Hindlimb muscle (tissue), 1 donor: ENCODE data around the gene CELA2B. TPM values are rescaled to one million over a fixed set of nuclear protein-coding genes. Genes with fewer than 3 reads are reported as not detected.
"Not testable (repeated sequence)": the region's sequence is repeated elsewhere in the genome, so short reads cannot be mapped to it uniquely, and the experiment has no call there.

Experiments
- DNase-seq: peaks from one replicate; pipeline ENCODE4 v3.0.0-alpha.2; 2013
- polyA plus RNA-seq: library from polyadenylated mRNA; unstranded; fragments of 120-200 nt; gene quantifications from one replicate; pipeline ENCODE4 v1.2.1, GENCODE V29; 2013; ENCODE audit not compliant: insufficient read length

The CELA2B gene
- polyA plus RNA-seq, 1 donor = 4.1 TPM

GRCh38 chr1:15445390-15446122 lies 30.3 kb upstream of the CELA2B start:
- DNase-seq = no peak

- no peak for DNase-seq
Observed at GRCh38 chr1:15446212-15446611, 29.7 kb upstream of the CELA2B start.

DNA sequence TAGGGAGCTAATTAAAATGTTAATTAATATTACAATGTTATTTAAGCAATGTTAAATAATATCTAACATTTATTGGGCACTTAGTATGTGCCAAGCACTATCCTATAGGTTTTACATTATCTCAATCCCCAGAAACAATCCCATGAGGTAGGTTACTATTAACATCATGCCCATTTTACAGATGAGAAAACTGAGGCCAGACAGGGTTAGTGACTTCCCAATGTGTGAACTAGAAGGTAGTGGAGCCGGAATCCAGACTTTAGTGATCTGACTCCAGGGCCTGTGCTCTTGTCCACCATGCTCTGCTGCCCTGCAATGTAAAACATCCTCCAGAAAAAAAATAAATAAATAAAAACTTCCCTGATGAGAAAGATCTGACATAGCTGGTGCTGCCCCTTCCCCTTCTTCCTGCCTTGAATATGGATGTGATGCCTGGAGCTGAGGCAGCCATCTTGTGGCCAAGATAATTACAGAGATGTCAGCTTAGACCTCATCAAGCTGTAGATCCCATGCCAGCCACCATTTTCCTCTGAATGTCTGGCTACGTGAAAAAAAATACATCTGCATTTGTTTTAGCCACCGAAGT lies 26.9 kb upstream of the CELA2B start:
- no peak for DNase-seq

- no peak for DNase-seq
Observed at GRCh38 chr1:15449567-15449966, 26.3 kb upstream of the CELA2B start.

- DNase-seq = no peak
Observed at GRCh38 chr1:15451014-15451722, 24.7 kb upstream of the CELA2B start.

- DNase-seq = no peak
Observed at GRCh38 chr1:15452216-15452615, 23.7 kb upstream of the CELA2B start.

DNA sequence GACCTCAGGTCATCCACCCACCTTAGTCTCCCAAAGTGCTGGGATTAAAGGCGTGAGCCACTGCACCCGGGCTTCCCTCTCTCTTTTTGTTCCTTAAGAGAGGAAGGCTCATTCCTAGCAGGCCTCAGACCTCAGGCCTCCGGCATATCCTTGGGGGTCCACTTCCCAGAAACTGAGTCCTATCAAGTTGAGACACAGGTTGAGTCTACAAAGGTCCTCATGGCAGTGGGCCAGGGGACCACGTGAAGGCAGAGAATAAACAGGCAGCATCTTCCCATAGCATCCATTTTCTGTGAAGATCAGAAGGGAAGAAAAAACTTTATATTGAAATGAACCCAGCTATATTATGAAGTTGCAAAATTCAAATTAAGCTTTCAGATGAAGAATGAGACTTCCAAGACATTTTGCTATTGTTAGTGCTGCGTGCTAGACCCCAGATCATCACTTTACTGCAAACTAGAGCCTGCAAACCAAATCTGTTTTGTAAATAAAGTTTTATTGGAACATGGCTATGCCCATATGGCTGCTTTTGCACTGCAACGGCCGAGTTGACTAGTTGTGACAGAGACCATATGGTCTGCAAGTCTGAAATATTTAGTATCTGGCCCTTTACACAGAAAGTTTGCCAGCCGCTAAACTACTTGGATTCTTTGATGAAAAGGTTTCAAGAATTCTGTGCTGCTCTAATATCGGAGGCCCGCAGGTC lies 22.9 kb upstream of the CELA2B start:
- DNase-seq = no peak

DNA sequence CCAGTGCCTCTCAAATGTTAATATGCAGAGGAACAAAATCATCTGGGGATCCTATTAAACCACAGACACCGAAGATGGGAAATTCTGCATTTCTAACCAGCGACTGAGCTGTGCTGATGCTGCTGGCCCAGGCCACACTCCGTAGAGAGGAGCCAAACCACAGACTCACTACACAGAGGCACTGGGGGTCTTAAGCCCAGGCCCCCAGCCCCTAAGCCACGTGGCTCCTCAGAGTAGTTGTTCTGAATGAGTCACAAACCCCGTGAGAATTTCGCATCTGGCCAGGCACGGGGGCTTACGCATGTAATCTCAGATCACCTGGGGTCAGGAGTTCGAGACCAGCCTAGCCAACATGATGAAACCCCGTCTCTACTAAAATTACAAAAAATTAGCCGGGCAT lies 22.2 kb upstream of the CELA2B start:
- DNase-seq = no peak

DNA sequence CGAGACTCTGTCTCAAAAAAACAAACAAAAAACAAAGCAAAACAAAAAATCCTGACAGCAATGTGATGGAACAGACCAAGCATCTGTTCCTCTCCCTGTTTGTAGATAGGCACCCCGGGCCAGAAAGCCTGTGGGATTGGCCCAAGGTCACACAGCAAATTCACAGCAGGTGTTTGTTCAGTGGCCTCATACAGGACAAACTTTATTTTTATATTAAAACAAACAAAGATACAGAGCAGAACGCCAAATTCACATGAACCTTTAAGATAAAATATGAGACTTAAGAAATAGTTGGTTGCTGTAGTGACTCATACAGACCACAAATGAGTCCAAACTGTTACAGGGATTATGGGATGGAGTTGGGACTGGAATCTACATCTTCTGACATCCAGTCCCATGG lies 21.6 kb upstream of the CELA2B start:
- no peak for DNase-seq

DNA sequence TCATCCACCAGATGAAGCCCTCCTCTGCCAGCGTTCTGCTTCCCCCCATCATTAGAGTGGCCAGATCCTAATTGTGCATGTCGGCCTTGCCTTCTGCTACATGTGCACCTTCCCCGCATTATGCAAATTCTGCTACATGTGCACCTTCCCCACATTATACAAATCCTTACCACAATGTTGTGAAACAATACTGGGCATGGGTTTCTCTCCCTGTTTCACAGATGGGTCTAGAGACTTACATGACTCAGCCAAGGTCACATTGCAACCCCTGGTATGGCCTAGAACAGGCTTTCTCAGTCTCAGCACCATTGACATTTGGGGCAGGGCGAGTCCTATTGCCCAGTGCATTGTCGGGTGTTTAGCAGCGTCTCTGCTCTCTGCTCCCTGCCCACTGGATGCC lies 20.4 kb upstream of the CELA2B start:
- DNase-seq = no peak

- DNase-seq = no peak
Observed at GRCh38 chr1:15456313-15456954, 19.5 kb upstream of the CELA2B start, which contains the start of gene CELA2A. Gene CELA2A, plus strand, starts transcription at chr1:15456732. Its CDS starts 22 bp downstream, at chr1:15456754.

DNA sequence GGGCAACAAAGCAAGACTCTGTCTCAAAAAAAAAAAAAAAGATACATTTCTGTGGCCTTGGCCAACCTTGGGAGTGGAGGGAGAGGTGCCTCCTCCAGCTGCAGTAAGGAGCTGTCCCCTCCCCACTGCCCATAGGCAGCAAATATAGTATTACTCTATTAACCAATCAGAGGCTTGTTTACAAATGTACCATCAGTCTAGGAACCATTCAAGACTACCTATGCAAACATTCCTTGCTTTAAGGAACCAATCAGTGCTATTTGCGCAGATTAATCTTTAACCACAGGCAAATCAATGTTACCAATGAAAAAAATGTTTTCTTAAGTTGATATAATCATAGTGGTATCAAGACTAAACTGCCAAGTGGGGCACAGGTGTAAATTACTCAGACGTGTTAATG lies 18.3 kb upstream of the CELA2B start:
- no peak for DNase-seq

DNA sequence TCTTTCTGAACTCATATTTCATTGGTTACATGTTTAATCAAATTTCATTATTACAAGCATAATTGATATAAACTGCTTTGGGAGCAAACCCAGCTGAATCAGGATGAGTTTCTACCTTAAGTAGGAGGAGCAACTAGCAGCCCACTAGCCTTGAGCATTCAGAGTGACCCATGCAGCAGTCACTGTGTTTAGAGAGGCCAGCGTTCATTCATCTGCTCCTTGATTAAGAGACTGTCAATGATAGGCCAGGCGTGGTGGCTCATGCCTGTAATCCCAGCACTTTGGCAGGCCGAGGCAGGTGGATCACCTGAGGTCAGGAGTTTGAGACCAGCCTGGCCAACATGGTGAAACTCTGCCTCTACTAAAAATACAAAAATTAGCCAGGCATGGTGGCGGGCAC lies 17.5 kb upstream of the CELA2B start:
- DNase-seq = not testable (repeated sequence)

DNA sequence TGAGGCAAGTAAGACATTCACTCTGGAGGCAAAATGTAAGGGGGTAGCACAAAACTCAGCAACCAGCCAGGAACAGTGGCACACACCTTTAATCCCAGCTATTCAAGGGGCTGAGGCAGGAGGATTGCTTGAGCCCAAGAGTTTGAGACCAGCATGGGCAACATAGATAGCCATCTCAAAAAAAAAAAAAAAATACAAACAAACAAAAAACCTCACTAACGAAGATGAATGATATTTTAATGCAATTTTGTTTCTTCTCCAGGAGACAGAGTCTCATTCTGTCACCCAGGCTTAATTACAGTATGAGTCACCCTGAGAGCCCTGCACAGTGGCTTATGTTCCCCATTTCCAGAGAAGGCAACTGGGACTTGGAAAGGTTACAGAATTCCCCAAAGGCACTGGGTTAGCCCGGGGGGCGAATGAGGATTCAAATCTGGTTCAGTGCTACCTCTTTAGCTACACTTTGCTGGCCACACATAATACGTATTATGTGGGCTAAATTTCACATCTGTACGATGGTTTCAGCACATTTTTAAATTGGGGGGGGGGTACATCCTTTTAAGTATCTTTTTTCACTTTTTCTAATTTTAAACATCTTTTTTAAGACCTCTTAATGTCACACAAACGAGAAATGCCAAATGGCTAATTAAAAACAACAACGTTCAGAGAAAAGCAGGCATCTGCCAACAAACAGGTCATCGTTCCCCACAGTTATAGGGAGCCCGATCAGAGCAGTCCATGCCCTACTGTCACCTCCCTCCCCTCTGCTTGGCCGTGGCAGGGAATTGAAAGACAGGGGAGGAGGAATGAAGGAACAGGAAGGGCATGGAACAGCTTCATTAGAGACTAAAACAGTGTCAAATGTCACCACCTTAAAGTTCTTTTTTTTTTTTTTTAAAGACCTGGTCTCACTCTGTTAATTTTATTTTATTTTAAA lies 15.9 kb upstream of the CELA2B start:
- DNase-seq = no peak

GRCh38 chr1:15460708-15461095 lies 15.2 kb upstream of the CELA2B start:
- no peak for DNase-seq

GRCh38 chr1:15463064-15463800 lies 12.7 kb upstream of the CELA2B start:
- DNase-seq = not testable (repeated sequence)

GRCh38 chr1:15463926-15464322 lies 12.0 kb upstream of the CELA2B start:
- DNase-seq = not testable (repeated sequence)

- no peak for DNase-seq
Observed at GRCh38 chr1:15465674-15466073, 10.2 kb upstream of the CELA2B start.

GRCh38 chr1:15466955-15467625 lies 8.8 kb upstream of the CELA2B start:
- not testable (repeated sequence) for DNase-seq

- no peak for DNase-seq
Observed at GRCh38 chr1:15468145-15468544, 7.8 kb upstream of the CELA2B start.
